Osteocyte (in vitro differentiated cells): ENCODE measurements around the gene MYOZ3. TPM values are rescaled to one million over a fixed set of nuclear protein-coding genes. Genes with fewer than 3 reads are reported as not detected.

Source experiments
- DNase-seq: peaks from one replicate; pipeline ENCODE4 v3.0.0; 2021; ENCODE audit warnings: mixed read lengths; ENCODE audit not compliant: unreplicated experiment; ENCODE audit errors: extremely low spot score
- H3K27ac Mint-ChIP-seq: one replicate; pipeline ENCODE4 v1.8.0; 2021; ENCODE audit warnings: mild to moderate bottlenecking, mixed read lengths; ENCODE audit not compliant: unreplicated experiment
- H3K27me3 Mint-ChIP-seq: one replicate; pipeline ENCODE4 v1.8.0; 2021; ENCODE audit warnings: mixed read lengths; ENCODE audit not compliant: unreplicated experiment
- H3K36me3 Mint-ChIP-seq: one replicate; pipeline ENCODE4 v1.8.0; 2021; ENCODE audit warnings: mixed read lengths; ENCODE audit not compliant: unreplicated experiment
- H3K4me1 Mint-ChIP-seq: one replicate; pipeline ENCODE4 v1.8.0; 2021; ENCODE audit warnings: mixed read lengths; ENCODE audit not compliant: unreplicated experiment
- H3K4me3 Mint-ChIP-seq: one replicate; pipeline ENCODE4 v1.8.0; 2021; ENCODE audit warnings: mild to moderate bottlenecking, moderate library complexity, mixed read lengths; ENCODE audit not compliant: unreplicated experiment
- H3K9me3 Mint-ChIP-seq: one replicate; pipeline ENCODE4 v1.8.0; 2021; ENCODE audit warnings: mixed read lengths; ENCODE audit not compliant: unreplicated experiment
- total RNA-seq: library from RNA; stranded (reverse); gene quantifications from 2 replicates; pipeline ENCODE4 v1.2.1, GENCODE V29; 2021
- TF ChIP-seq, protein P1 (sequence below): fragments of 200-600 bp; sonication (generic); IDR thresholded peaks from 2 replicates; pipeline ENCODE4 v1.5.0; 2021; ENCODE audit warnings: antibody characterized with exemption, mild to moderate bottlenecking, moderate library complexity

The MYOZ3 gene
- total RNA-seq, 1 donor from 2014 or later = 0.27 TPM

GRCh38 chr5:150619359-150620230, 41.5 kb upstream of the MYOZ3 start:
- Mint-ChIP-seq H3K9me3 (no peaks in the 10 kb centered on the region), H3K27ac (no peak overlapping the region), H3K36me3 (peaks cover 2% of the 10 kb centered on the region), H3K4me3 (no peak overlapping the region), H3K27me3 (no peaks in the 10 kb centered on the region), H3K4me1 (peaks cover 46% of the 10 kb centered on the region)
- TF ChIP-seq, protein P1, sequence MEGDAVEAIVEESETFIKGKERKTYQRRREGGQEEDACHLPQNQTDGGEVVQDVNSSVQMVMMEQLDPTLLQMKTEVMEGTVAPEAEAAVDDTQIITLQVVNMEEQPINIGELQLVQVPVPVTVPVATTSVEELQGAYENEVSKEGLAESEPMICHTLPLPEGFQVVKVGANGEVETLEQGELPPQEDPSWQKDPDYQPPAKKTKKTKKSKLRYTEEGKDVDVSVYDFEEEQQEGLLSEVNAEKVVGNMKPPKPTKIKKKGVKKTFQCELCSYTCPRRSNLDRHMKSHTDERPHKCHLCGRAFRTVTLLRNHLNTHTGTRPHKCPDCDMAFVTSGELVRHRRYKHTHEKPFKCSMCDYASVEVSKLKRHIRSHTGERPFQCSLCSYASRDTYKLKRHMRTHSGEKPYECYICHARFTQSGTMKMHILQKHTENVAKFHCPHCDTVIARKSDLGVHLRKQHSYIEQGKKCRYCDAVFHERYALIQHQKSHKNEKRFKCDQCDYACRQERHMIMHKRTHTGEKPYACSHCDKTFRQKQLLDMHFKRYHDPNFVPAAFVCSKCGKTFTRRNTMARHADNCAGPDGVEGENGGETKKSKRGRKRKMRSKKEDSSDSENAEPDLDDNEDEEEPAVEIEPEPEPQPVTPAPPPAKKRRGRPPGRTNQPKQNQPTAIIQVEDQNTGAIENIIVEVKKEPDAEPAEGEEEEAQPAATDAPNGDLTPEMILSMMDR = no peak
- no peak for DNase-seq

GRCh38 chr5:150621301-150621700, 39.8 kb upstream of the MYOZ3 start:
- TF ChIP-seq, protein P1 = no peak
- H3K36me3 Mint-ChIP-seq = peaks cover 2% of the 10 kb centered on the region
- H3K4me1 Mint-ChIP-seq = peaks cover 35% of the 10 kb centered on the region
- H3K27me3 Mint-ChIP-seq = no peaks in the 10 kb centered on the region
- no peak overlapping the region for H3K4me3 Mint-ChIP-seq
- H3K9me3 Mint-ChIP-seq = no peaks in the 10 kb centered on the region
- H3K27ac Mint-ChIP-seq = no peak overlapping the region
- DNase-seq = no peak

DNA sequence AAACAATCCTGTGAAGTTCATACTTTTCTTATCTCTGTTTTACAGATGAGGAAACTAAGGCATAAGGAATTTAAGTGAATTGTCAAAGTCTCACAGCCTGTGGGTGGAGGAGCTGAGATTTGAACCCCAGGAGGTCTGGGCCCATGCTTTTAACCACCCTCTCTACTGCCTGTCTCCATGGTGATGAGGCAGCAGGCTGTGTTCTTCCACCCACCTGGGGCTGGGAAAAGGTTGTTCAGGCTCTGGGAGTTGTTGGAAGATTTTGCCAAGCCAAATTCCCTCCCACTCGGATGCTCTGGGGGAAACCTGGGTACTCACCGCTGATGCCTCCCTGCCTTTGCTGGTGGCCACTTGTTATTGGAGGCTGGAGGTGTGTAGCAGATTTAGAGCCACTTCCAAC, 38.9 kb upstream of the MYOZ3 start:
- Mint-ChIP-seq H3K36me3 (peaks cover 2% of the 10 kb centered on the region), H3K9me3 (no peaks in the 10 kb centered on the region), H3K4me3 (no peak overlapping the region), H3K27me3 (no peaks in the 10 kb centered on the region), H3K4me1 (peaks cover 35% of the 10 kb centered on the region), H3K27ac (no peak overlapping the region)
- DNase-seq = no peak
- TF ChIP-seq, protein P1 = no peak

- no peaks in the 10 kb centered on the region for H3K27me3 Mint-ChIP-seq
- no peak for DNase-seq
Measured at GRCh38 chr5:150623152-150623877, 37.7 kb upstream of the MYOZ3 start.

More at GRCh38 chr5:150623152-150623877, 37.7 kb upstream of the MYOZ3 start:
- Mint-ChIP-seq H3K4me1 (peaks cover 40% of the 10 kb centered on the region), H3K27ac (no peak overlapping the region), H3K4me3 (no peak overlapping the region), H3K9me3 (no peaks in the 10 kb centered on the region), H3K36me3 (peaks cover 2% of the 10 kb centered on the region)
- TF ChIP-seq, protein P1 = no peak
